Activated B cell treated with CpG ODN at 0.5 μM for 24 hours (primary cell): ENCODE data around the gene CNN2. TPM values are rescaled to one million over a fixed set of nuclear protein-coding genes. Genes with fewer than 3 reads are reported as not detected.

Experiments used
- ATAC-seq: fragments of 200-7000 bp; cut with Tn5 transposase; one replicate; pipeline ENCODE4 v1.10.0; 2021; ENCODE audit warnings: low read depth, mild to moderate bottlenecking, moderate library complexity
- CTCF ChIA-PET: fragments of 350-600 bp; sonication (Branson Sonifier 250); formaldehyde crosslinking; loops from one replicate; lab custom pipeline; 2021; ENCODE audit warnings: antibody characterized with exemption; lab: Charles Lee
- POLR2A ChIA-PET: fragments of 350-600 bp; sonication (Branson Sonifier 250); formaldehyde crosslinking; loops from one replicate; lab custom pipeline; 2021; ENCODE audit warnings: antibody characterized with exemption; lab: Charles Lee
- DNase-seq: peaks from one replicate; pipeline ENCODE4 v3.0.0; 2022
- H3K27ac Mint-ChIP-seq: one replicate; pipeline ENCODE4 v1.8.0; 2020; ENCODE audit warnings: mixed read lengths
- H3K27me3 Mint-ChIP-seq: one replicate; pipeline ENCODE4 v1.8.0; 2021; ENCODE audit warnings: mixed read lengths
- H3K36me3 Mint-ChIP-seq: one replicate; pipeline ENCODE4 v1.8.0; 2021; ENCODE audit warnings: low read depth, mixed read lengths
- H3K4me1 Mint-ChIP-seq: one replicate; pipeline ENCODE4 v1.8.0; 2021; ENCODE audit warnings: mixed read lengths
- H3K4me3 Mint-ChIP-seq: one replicate; pipeline ENCODE4 v1.8.0; 2020; ENCODE audit warnings: mild to moderate bottlenecking, mixed read lengths
- H3K9me3 Mint-ChIP-seq: one replicate; pipeline ENCODE4 v1.8.0; 2020; ENCODE audit warnings: mixed read lengths
- intact Hi-C: fragments of 100-400 bp; cut with micrococcal nuclease; formaldehyde crosslinking; loops from one replicate; pipeline ENCODE4 v1.15.1; 2024
- total RNA-seq: library from RNA; stranded (reverse); gene quantifications from 2 replicates; pipeline ENCODE4 v1.2.3, GENCODE V29; 2022
- TF ChIP-seq, protein P1 (sequence below): fragments of 200-600 bp; IDR thresholded peaks from one replicate; pipeline ENCODE4 v1.8.0; 2022; ENCODE audit warnings: antibody characterized with exemption, mild to moderate bottlenecking

The CNN2 gene
- total RNA-seq, 1 donor from 2014 or later, result 352 TPM

DNA sequence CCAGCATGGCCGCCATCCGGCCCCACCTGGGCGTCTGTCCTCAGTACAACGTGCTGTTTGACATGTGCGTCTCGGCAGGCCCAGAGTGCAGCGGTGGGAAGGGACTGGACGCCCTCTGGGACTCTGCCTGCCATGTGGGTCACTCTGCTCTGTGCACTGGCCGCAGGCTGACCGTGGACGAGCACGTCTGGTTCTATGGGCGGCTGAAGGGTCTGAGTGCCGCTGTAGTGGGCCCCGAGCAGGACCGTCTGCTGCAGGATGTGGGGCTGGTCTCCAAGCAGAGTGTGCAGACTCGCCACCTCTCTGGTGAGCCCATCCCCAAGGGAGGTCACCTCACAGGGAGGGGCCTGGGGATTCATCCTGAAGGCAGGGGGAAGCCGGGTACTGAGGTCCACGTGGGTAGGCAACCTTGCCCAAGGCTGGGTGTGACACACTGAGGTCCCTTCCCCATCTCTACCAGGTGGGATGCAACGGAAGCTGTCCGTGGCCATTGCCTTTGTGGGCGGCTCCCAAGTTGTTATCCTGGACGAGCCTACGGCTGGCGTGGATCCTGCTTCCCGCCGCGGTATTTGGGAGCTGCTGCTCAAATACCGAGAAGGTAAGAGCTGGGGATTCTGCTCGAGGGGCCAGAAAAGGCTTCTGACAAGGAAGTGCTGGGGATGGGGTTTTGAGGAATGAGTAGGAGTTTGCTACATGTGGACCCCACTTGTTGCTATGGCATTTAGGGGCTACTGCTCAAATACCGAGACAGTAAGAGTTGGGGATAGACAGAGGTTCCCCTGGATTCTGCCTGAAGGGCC is 24.8 kb downstream of the CNN2 start:
- TF ChIP-seq, protein P1, sequence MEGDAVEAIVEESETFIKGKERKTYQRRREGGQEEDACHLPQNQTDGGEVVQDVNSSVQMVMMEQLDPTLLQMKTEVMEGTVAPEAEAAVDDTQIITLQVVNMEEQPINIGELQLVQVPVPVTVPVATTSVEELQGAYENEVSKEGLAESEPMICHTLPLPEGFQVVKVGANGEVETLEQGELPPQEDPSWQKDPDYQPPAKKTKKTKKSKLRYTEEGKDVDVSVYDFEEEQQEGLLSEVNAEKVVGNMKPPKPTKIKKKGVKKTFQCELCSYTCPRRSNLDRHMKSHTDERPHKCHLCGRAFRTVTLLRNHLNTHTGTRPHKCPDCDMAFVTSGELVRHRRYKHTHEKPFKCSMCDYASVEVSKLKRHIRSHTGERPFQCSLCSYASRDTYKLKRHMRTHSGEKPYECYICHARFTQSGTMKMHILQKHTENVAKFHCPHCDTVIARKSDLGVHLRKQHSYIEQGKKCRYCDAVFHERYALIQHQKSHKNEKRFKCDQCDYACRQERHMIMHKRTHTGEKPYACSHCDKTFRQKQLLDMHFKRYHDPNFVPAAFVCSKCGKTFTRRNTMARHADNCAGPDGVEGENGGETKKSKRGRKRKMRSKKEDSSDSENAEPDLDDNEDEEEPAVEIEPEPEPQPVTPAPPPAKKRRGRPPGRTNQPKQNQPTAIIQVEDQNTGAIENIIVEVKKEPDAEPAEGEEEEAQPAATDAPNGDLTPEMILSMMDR, result no peak
- Mint-ChIP-seq H3K27me3 (no peaks in the 10 kb centered on the region), H3K27ac (no peak overlapping the region), H3K4me1 (peaks cover 6% of the 10 kb centered on the region), H3K36me3 (peaks cover 36% of the 10 kb centered on the region), H3K4me3 (no peak overlapping the region), H3K9me3 (no peaks in the 10 kb centered on the region)
- POLR2A ChIA-PET, result interaction anchor here (0.5 to 1.6 kb wide), 2 partner anchors 10 to 136 kb away, joined by 4 to 5 read pairs; no protein-coding TSS in a partner anchor
- DNase-seq, result no peak
- intact Hi-C loops, result no loop called here
- no peak for ATAC-seq
- CTCF ChIA-PET, result no interaction called here

DNA sequence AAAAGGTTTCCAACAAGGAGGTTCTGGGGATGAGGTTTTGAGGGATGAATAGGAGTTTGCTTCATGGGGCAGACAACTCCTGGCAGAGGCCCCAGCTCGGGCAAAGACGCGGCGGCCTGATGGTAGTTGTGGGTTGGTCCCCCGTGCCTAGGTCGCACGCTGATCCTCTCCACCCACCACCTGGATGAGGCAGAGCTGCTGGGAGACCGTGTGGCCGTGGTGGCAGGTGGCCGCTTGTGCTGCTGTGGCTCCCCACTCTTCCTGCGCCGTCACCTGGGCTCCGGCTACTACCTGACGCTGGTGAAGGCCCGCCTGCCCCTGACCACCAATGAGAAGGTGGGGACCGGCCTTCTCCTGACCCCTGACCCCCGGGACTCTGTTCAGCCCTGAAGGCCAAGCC is 25.4 kb downstream of the CNN2 start:
- ChIA-PET POLR2A (interaction anchor here (0.5 kb wide), 1 partner anchor 135 kb away, joined by 5 read pairs; no protein-coding TSS in a partner anchor), CTCF (no interaction called here)
- Mint-ChIP-seq H3K4me1 (peaks cover 9% of the 10 kb centered on the region), H3K4me3 (no peak overlapping the region), H3K9me3 (peaks cover 5% of the 10 kb centered on the region), H3K36me3 (peaks cover 42% of the 10 kb centered on the region), H3K27me3 (no peaks in the 10 kb centered on the region), H3K27ac (no peak overlapping the region)
- DNase-seq (no peak), ATAC-seq (no peak)
- TF ChIP-seq, protein P1, result no peak
- intact Hi-C loops, result no loop called here

DNA sequence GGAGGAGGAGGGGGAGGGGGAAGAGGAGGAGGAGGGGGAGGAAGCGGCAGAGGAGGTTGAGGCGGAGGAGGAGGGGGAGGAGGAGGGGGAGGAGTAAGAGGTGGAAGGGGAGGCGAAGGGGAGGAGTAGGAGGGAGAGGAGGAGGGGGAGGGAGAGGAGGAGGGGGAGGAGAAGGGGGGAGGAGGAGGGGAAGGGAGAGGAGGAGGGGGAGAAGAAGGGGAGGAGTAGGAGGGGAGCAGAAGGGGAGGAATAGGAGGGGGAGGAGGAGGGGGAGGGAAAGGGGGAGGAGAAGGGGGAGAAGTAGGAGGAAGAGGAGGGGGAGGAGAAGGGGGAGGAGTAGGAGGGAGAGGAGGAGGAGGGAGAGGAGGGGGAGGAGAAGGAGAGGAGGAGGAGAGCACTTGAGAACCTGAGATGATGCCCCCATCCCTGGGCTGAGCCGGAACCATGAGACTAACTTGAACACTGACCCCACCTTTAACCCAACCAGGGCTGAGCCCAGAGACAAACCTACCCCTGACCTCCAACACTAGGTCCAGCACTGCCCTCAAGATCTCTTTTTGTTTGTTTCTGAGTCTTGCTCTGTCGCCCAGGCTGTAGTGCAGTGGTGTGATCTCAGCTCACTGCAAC is 26.1 kb downstream of the CNN2 start:
- DNase-seq (no peak), ATAC-seq (no peak)
- Mint-ChIP-seq H3K4me1 (peaks cover 14% of the 10 kb centered on the region), H3K9me3 (peaks cover 6% of the 10 kb centered on the region), H3K4me3 (no peak overlapping the region), H3K27ac (no peak overlapping the region), H3K27me3 (no peaks in the 10 kb centered on the region), H3K36me3 (peaks cover 48% of the 10 kb centered on the region)
- intact Hi-C loops, result no loop called here
- ChIA-PET CTCF (no interaction called here), POLR2A (interaction anchor here (0.7 kb wide), 1 partner anchor 14 kb away, joined by 3 read pairs; no protein-coding TSS in a partner anchor)
- TF ChIP-seq, protein P1, result no peak

DNA sequence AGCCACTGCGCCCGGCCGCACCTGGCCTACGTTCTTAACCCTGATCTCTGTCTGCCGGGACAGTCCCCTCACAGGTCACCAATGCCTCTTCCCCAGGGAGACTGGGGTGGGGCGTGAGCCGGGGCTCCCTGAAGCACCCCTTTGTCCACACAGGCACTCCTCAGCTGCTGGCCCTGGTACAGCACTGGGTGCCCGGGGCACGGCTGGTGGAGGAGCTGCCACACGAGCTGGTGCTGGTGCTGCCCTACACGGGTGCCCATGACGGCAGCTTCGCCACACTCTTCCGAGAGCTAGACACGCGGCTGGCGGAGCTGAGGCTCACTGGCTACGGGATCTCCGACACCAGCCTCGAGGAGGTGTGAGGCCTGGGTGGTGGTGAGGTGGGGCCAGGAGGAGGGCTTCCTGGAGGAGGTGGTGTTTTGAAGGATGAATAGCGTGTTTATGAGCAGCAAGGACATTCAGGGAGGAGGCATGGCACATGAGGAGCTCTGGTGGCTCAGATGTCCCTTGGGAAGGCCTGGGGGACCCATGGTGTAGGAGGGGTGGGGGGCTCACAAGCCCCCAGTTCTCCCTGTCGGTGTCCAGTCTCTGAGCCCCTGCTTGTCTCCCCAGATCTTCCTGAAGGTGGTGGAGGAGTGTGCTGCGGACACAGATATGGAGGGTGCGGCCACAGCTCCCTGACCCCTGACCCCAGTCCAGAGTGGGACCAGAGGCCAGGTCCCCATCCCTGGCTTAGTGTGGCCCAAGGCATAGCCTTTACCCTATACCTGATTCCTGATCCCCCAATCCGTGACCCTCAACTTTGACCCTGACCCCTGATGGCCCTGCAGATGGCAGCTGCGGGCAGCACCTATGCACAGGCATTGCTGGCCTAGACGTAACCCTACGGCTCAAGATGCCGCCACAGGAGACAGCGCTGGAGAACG is 27.0 kb downstream of the CNN2 start:
- POLR2A ChIA-PET, result interaction anchor here (0.6 to 1.0 kb wide), 6 partner anchors 13 to 178 kb away, joined by 3 to 7 read pairs (median 4); partner anchors contain the start of gene ABCA7
- no peak for ATAC-seq

More for the DNA sequence above, 27.0 kb downstream of the CNN2 start:
- intact Hi-C loops, result no loop called here
- peaks cover 6% of the 10 kb centered on the region for H3K9me3 Mint-ChIP-seq
- H3K36me3 Mint-ChIP-seq, result peaks cover 57% of the 10 kb centered on the region
- DNase-seq, result no peak
- CTCF ChIA-PET, result no interaction called here
- no peak overlapping the region for H3K4me3 Mint-ChIP-seq
- H3K27me3 Mint-ChIP-seq, result no peaks in the 10 kb centered on the region
- H3K27ac Mint-ChIP-seq, result no peak overlapping the region
- TF ChIP-seq, protein P1, result no peak
- peaks cover 24% of the 10 kb centered on the region for H3K4me1 Mint-ChIP-seq
